Transverse colon (tissue), 3 donors: ENCODE data around the gene CYGB.

Experiments
- EP300 ChIP-seq: sonication (generic); formaldehyde crosslinking; IDR thresholded peaks from one replicate; pipeline ENCODE4 v1.6.1; 2017; ENCODE audit warnings: antibody characterized with exemption, low read depth
- POLR2A ChIP-seq: fragments of 450-650 bp; IDR thresholded peaks from one replicate; pipeline ENCODE4 v1.6.1; 2016; ENCODE audit warnings: antibody characterized with exemption, mild to moderate bottlenecking, moderate library complexity
- TF ChIP-seq, protein P1 (sequence below), 5 experiments: fragments of 200-600 bp in 3 of 5; fragments of 450-650 bp in 2 of 5; sonication (generic) in 3 of 5; IDR thresholded peaks; 1 replicate in 2 of 5; 2 replicates in 3 of 5; pipeline ENCODE4 v1.5.1; 2016 to 2017; ENCODE audit warnings: antibody characterized with exemption in 5 of 5, inconsistent platforms in 3 of 5, mild to moderate bottlenecking in 2 of 5, moderate library complexity in 1 of 5

GRCh38 chr17:76547183-76547641 lies 9.7 kb upstream of the CYGB start:
- TF ChIP-seq, protein P1, sequence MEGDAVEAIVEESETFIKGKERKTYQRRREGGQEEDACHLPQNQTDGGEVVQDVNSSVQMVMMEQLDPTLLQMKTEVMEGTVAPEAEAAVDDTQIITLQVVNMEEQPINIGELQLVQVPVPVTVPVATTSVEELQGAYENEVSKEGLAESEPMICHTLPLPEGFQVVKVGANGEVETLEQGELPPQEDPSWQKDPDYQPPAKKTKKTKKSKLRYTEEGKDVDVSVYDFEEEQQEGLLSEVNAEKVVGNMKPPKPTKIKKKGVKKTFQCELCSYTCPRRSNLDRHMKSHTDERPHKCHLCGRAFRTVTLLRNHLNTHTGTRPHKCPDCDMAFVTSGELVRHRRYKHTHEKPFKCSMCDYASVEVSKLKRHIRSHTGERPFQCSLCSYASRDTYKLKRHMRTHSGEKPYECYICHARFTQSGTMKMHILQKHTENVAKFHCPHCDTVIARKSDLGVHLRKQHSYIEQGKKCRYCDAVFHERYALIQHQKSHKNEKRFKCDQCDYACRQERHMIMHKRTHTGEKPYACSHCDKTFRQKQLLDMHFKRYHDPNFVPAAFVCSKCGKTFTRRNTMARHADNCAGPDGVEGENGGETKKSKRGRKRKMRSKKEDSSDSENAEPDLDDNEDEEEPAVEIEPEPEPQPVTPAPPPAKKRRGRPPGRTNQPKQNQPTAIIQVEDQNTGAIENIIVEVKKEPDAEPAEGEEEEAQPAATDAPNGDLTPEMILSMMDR (IDR thresholded peaks at IDR 0.05), result peak; percentile 54 to 69 (median 58)
- TF ChIP-seq EP300 (no peak), POLR2A (no peak)
